Calu3 (cell line): Measurements from ENCODE around the gene TMEM259. TPM values are rescaled to one million over a fixed set of nuclear protein-coding genes. Genes with fewer than 3 reads are reported as not detected.

ENCODE experiments used
- BruUV-seq: library from RNA; stranded (reverse); fragments of 400-500 nt; replicated peaks from 2 replicates; lab custom pipeline; 2021; lab: Mats Ljungman, UMichigan
- CTCF ChIA-PET: fragments of 300-600 bp; sonication (Branson Sonifier 250); formaldehyde crosslinking; loops from one replicate; lab custom pipeline; 2022; ENCODE audit warnings: antibody characterized with exemption; lab: Charles Lee
- DNase-seq: peaks from one replicate; pipeline ENCODE4 v3.0.0; 2022
- H3K27ac Mint-ChIP-seq: one replicate; pipeline ENCODE4 v1.8.0; 2022; ENCODE audit warnings: mixed read lengths; ENCODE audit not compliant: unreplicated experiment
- H3K27me3 Mint-ChIP-seq: one replicate; pipeline ENCODE4 v1.8.0; 2022; ENCODE audit warnings: mixed read lengths; ENCODE audit not compliant: unreplicated experiment
- H3K36me3 Mint-ChIP-seq: one replicate; pipeline ENCODE4 v1.8.0; 2022; ENCODE audit warnings: mild to moderate bottlenecking, moderate library complexity, mixed read lengths; ENCODE audit not compliant: insufficient read depth, unreplicated experiment
- H3K4me1 Mint-ChIP-seq: one replicate; pipeline ENCODE4 v1.8.0; 2022; ENCODE audit warnings: mild to moderate bottlenecking, low read depth, mixed read lengths; ENCODE audit not compliant: unreplicated experiment
- H3K4me3 Mint-ChIP-seq: one replicate; pipeline ENCODE4 v1.8.0; 2022; ENCODE audit warnings: mild to moderate bottlenecking, low read depth, moderate library complexity, mixed read lengths; ENCODE audit not compliant: unreplicated experiment
- H3K9me3 Mint-ChIP-seq: one replicate; pipeline ENCODE4 v1.8.0; 2022; ENCODE audit warnings: low read depth, mixed read lengths; ENCODE audit not compliant: unreplicated experiment
- intact Hi-C: fragments of 100-400 bp; cut with micrococcal nuclease; formaldehyde crosslinking; loops from one replicate; pipeline ENCODE4 v1.10.0; 2022; ENCODE audit not compliant: unreplicated experiment
- total RNA-seq: library from RNA; stranded (reverse); gene quantifications from 2 replicates; pipeline ENCODE4 v1.2.3, GENCODE V29; 2022
- TF ChIP-seq, protein P1 (sequence below): fragments of 200-600 bp; IDR thresholded peaks from one replicate; pipeline ENCODE4 v1.8.0; 2022; ENCODE audit warnings: antibody characterized with exemption; ENCODE audit not compliant: unreplicated experiment

Gene TMEM259
- total RNA-seq, 1 experiment from 2014 or later, result 129 TPM

DNA sequence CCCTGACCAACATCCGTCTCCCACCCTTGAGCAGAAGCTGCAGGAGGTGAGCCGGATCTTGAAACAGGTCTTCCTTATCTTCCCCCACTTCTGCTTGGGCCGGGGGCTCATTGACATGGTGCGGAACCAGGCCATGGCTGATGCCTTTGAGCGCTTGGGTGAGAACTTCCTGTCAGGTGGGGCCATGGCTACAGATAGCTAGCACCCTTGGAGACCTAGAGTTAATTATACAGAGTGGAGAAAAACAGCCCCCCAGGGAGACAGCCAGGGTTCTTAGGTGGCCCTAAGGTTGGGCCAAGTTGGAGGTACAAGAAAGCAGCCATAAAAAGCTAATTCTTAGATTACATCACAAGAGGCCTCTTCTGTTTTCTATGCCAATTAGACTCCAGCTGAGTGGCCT lies 37.2 kb upstream of the TMEM259 start:
- H3K27me3 Mint-ChIP-seq, result no peaks in the 10 kb centered on the region
- no peak overlapping the region for H3K4me3 Mint-ChIP-seq
- CTCF ChIA-PET, result no interaction called here
- no TSS peak for BruUV-seq
- no peak for DNase-seq
- no peak overlapping the region for H3K27ac Mint-ChIP-seq
- TF ChIP-seq, protein P1, sequence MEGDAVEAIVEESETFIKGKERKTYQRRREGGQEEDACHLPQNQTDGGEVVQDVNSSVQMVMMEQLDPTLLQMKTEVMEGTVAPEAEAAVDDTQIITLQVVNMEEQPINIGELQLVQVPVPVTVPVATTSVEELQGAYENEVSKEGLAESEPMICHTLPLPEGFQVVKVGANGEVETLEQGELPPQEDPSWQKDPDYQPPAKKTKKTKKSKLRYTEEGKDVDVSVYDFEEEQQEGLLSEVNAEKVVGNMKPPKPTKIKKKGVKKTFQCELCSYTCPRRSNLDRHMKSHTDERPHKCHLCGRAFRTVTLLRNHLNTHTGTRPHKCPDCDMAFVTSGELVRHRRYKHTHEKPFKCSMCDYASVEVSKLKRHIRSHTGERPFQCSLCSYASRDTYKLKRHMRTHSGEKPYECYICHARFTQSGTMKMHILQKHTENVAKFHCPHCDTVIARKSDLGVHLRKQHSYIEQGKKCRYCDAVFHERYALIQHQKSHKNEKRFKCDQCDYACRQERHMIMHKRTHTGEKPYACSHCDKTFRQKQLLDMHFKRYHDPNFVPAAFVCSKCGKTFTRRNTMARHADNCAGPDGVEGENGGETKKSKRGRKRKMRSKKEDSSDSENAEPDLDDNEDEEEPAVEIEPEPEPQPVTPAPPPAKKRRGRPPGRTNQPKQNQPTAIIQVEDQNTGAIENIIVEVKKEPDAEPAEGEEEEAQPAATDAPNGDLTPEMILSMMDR, result no peak
- intact Hi-C loops, result no loop called here
- H3K4me1 Mint-ChIP-seq, result peaks cover 8% of the 10 kb centered on the region
- H3K9me3 Mint-ChIP-seq, result no peaks in the 10 kb centered on the region
- H3K36me3 Mint-ChIP-seq, result peaks cover 17% of the 10 kb centered on the region

- TF ChIP-seq, protein P1, result no peak
- no peak overlapping the region for H3K27ac Mint-ChIP-seq
- H3K4me1 Mint-ChIP-seq, result peaks cover 8% of the 10 kb centered on the region
- no TSS peak for BruUV-seq
- H3K36me3 Mint-ChIP-seq, result peaks cover 14% of the 10 kb centered on the region
- no peak overlapping the region for H3K4me3 Mint-ChIP-seq
- CTCF ChIA-PET, result no interaction called here
- peak; percentile 42 for DNase-seq
- H3K9me3 Mint-ChIP-seq, result no peaks in the 10 kb centered on the region
- intact Hi-C loops, result no loop called here
- no peaks in the 10 kb centered on the region for H3K27me3 Mint-ChIP-seq
Observed at GRCh38 chr19:1057176-1057855, 36.4 kb upstream of the TMEM259 start.

- Mint-ChIP-seq H3K27me3 (no peaks in the 10 kb centered on the region), H3K27ac (no peak overlapping the region), H3K4me3 (no peak overlapping the region), H3K9me3 (no peaks in the 10 kb centered on the region), H3K4me1 (peaks cover 8% of the 10 kb centered on the region), H3K36me3 (peaks cover 10% of the 10 kb centered on the region)
- TF ChIP-seq, protein P1, result no peak
- BruUV-seq, result no TSS peak
- no peak for DNase-seq
- CTCF ChIA-PET, result no interaction called here
- intact Hi-C loops, result no loop called here
Observed at GRCh38 chr19:1055886-1056620, 35.1 kb upstream of the TMEM259 start.

DNA sequence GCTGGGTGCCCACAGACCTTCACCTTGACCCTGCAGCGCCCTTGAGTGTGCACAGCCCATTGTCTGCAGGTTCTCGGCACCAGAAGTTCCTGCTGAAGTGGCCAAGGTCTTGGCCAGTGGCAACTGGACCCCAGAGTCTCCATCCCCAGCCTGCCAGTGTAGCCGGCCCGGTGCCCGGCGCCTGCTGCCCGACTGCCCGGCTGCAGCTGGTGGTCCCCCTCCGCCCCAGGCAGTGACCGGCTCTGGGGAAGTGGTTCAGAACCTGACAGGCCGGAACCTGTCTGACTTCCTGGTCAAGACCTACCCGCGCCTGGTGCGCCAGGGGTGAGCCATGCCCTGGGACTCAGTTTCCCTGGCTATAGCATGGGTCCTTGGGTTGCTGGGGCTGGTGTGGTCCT lies 34.1 kb upstream of the TMEM259 start:
- TF ChIP-seq, protein P1, result no peak
- no TSS peak for BruUV-seq
- Mint-ChIP-seq H3K9me3 (no peaks in the 10 kb centered on the region), H3K27ac (no peak overlapping the region), H3K27me3 (no peaks in the 10 kb centered on the region), H3K4me1 (peaks cover 8% of the 10 kb centered on the region), H3K36me3 (peaks cover 10% of the 10 kb centered on the region), H3K4me3 (no peak overlapping the region)
- CTCF ChIA-PET, result no interaction called here
- intact Hi-C loops, result no loop called here
- no peak for DNase-seq
